HCT116 (cell line): ENCODE data around the gene ZNF804A. TPM values are rescaled to one million over a fixed set of nuclear protein-coding genes. Genes with fewer than 3 reads are reported as not detected.

Experiments
- ATAC-seq: fragments of 200-7000 bp; cut with Tn5 transposase; 2 replicates; pipeline ENCODE4 v1.9.1; 2020; ENCODE audit warnings: mild to moderate bottlenecking, moderate library complexity
- BruUV-seq: library from RNA; stranded (reverse); fragments of 400-500 nt; replicated peaks from 2 replicates; lab custom pipeline; 2021; lab: Mats Ljungman, UMichigan
- CTCF ChIA-PET: fragments of 300-600 bp; sonication (Branson Sonifier 250); formaldehyde crosslinking; loops from one replicate; lab custom pipeline; 2021; ENCODE audit warnings: antibody characterized with exemption; lab: Charles Lee
- POLR2A ChIA-PET: fragments of 300-600, 350-600 bp; sonication (Branson Sonifier 250); formaldehyde crosslinking; loops from one replicate; lab custom pipeline; 2021; ENCODE audit warnings: antibody characterized with exemption; lab: Charles Lee
- RAD21 ChIA-PET, 2 experiments: fragments of 300-600 bp; sonication (Branson Sonifier 250); formaldehyde crosslinking; loops; one replicate each; lab custom pipeline; 2023; ENCODE audit warnings: low total read pairs in 2 of 2; ENCODE audit not compliant: uncharacterized antibody in 2 of 2, unreplicated experiment in 2 of 2, low non-redundant PET in 1 of 2; lab: Charles Lee
- DNase-seq: peaks from one replicate; pipeline ENCODE4 v3.0.0-alpha.2; 2010; ENCODE audit warnings: low read depth, low spot score
- H2AFZ ChIP-seq: fragments of 200-600 bp; shearing (Covaris generic), sonication (generic); 2 replicates; pipeline ENCODE4 v1.6.1; 2017; ENCODE audit warnings: low read depth, mixed run types, mixed read lengths, antibody characterized with exemption, low read length; ENCODE audit not compliant: poor library complexity, severe bottlenecking
- H3K27ac ChIP-seq: 2 replicates; pipeline ENCODE4 v1.5.1; 2012; ENCODE audit warnings: low read depth, low read length
- H3K27me3 ChIP-seq: fragments of 200-600 bp; sonication (generic); 2 replicates; pipeline ENCODE4 v1.6.1; 2016; ENCODE audit warnings: mixed run types, low read length, mixed read lengths; ENCODE audit not compliant: insufficient read depth
- H3K36me3 ChIP-seq, 2 experiments: fragments of 200-500 bp in 1 of 2; fragments of 200-600 bp in 1 of 2; sonication (Bioruptor generic) in 1 of 2; sonication (generic) in 1 of 2; 2 replicates each; pipeline versions ENCODE4 v1.5.1 to v1.6.1; 2014 to 2016; ENCODE audit warnings: low read length in 2 of 2, inconsistent platforms in 1 of 2, mixed read lengths in 1 of 2, mixed run types in 1 of 2; ENCODE audit not compliant: insufficient read depth in 2 of 2, control insufficient read depth in 1 of 2
- H3K4me1 ChIP-seq, 2 experiments: fragments of 200-600 bp in 1 of 2; sonication (generic) in 1 of 2; 2 replicates each; pipeline versions ENCODE4 v1.5.1 to v1.6.1; 2012 to 2017; ENCODE audit warnings: low read length in 2 of 2, inconsistent platforms in 1 of 2, mild to moderate bottlenecking in 1 of 2, mixed read lengths in 1 of 2, mixed run types in 1 of 2, moderate library complexity in 1 of 2; ENCODE audit not compliant: insufficient read depth in 2 of 2, control insufficient read depth in 1 of 2
- H3K4me2 ChIP-seq: fragments of 200-600 bp; sonication (generic); 2 replicates; pipeline ENCODE4 v1.6.1; 2017; ENCODE audit warnings: mixed run types, low read length, mixed read lengths
- H3K4me3 ChIP-seq, 2 experiments: fragments of 200-600 bp in 1 of 2; sonication (generic) in 1 of 2; replicated peaks in 1 of 2; 2 replicates each; pipeline ENCODE4 v1.5.1; 2011 to 2016; ENCODE audit warnings: low read length in 2 of 2, control low read depth in 1 of 2, low read depth in 1 of 2, mild to moderate bottlenecking in 1 of 2, mixed read lengths in 1 of 2, mixed run types in 1 of 2
- H3K79me2 ChIP-seq: fragments of 200-600 bp; sonication (generic); 2 replicates; pipeline ENCODE4 v1.6.1; 2017; ENCODE audit warnings: mild to moderate bottlenecking, mixed run types, low read length, moderate library complexity, mixed read lengths; ENCODE audit not compliant: insufficient read depth
- H3K9ac ChIP-seq: fragments of 200-600 bp; sonication (generic); 2 replicates; pipeline ENCODE4 v1.6.1; 2016; ENCODE audit warnings: low read length, mixed read lengths
- H3K9me2 ChIP-seq: fragments of 200-600 bp; sonication (generic), shearing (Covaris generic); 2 replicates; pipeline ENCODE4 v1.6.1; 2017; ENCODE audit warnings: mixed run types, mild to moderate bottlenecking, moderate library complexity; ENCODE audit not compliant: insufficient read depth
- H3K9me3 ChIP-seq, 2 experiments: fragments of 200-500 bp in 1 of 2; fragments of 200-600 bp in 1 of 2; sonication (Bioruptor generic) in 1 of 2; sonication (generic) in 1 of 2; 2 replicates each; pipeline ENCODE4 v1.6.1; 2014 to 2017; ENCODE audit warnings: low read length in 2 of 2, mixed read lengths in 2 of 2, inconsistent platforms in 1 of 2, low read depth in 1 of 2, mild to moderate bottlenecking in 1 of 2, mixed run types in 1 of 2, moderate library complexity in 1 of 2; ENCODE audit not compliant: control insufficient read depth in 1 of 2, insufficient read depth in 1 of 2
- H4K20me1 ChIP-seq: fragments of 200-600 bp; sonication (generic), shearing (Covaris generic); 2 replicates; pipeline ENCODE4 v1.6.1; 2017; ENCODE audit warnings: mixed run types, mild to moderate bottlenecking, moderate library complexity; ENCODE audit not compliant: insufficient read depth
- CBX3 ChIP-seq: IDR thresholded peaks from 2 replicates; pipeline ENCODE4 v1.6.1; 2012; ENCODE audit warnings: low read depth
- CEBPB ChIP-seq: IDR thresholded peaks from 2 replicates; pipeline ENCODE4 v1.6.1; 2012; ENCODE audit warnings: low read depth
- EGR1 ChIP-seq: IDR thresholded peaks from 2 replicates; pipeline ENCODE4 v1.6.1; 2012; ENCODE audit warnings: low read depth
- ELF1 ChIP-seq: IDR thresholded peaks from 2 replicates; pipeline ENCODE4 v1.6.1; 2012; ENCODE audit warnings: low read depth, borderline replicate concordance
- EZH2 ChIP-seq: fragments of 200-600 bp; sonication (generic); IDR thresholded peaks from 2 replicates; pipeline ENCODE4 v1.6.1; 2017; ENCODE audit warnings: antibody characterized with exemption, mixed run types
- EZH2phosphoT487 ChIP-seq: fragments of 200-600 bp; IDR thresholded peaks from 2 replicates; pipeline ENCODE4 v1.6.1; 2018; ENCODE audit warnings: antibody characterized with exemption, borderline replicate concordance
- FOSL1 ChIP-seq: IDR thresholded peaks from 2 replicates; pipeline ENCODE4 v1.6.1; 2012; ENCODE audit warnings: low read depth
- POLR2A ChIP-seq: IDR thresholded peaks from 2 replicates; pipeline ENCODE4 v1.7.0; 2011; ENCODE audit warnings: borderline replicate concordance; ENCODE audit not compliant: insufficient read depth, insufficient read length; ENCODE audit errors: extremely low read depth
- POLR2AphosphoS5 ChIP-seq: IDR thresholded peaks from 2 replicates; pipeline ENCODE4 v1.6.1; 2011; ENCODE audit warnings: mild to moderate bottlenecking, low read depth, low read length, moderate library complexity
- RAD21 ChIP-seq: IDR thresholded peaks from 2 replicates; pipeline ENCODE4 v1.6.1; 2012; ENCODE audit warnings: low read depth, mild to moderate bottlenecking
- SP1 ChIP-seq: IDR thresholded peaks from 2 replicates; pipeline ENCODE4 v1.6.1; 2012; ENCODE audit warnings: low read depth
- SRF ChIP-seq: IDR thresholded peaks from 2 replicates; pipeline ENCODE4 v1.6.1; 2012; ENCODE audit warnings: low read depth
- TCF7L2 ChIP-seq: IDR thresholded peaks from 2 replicates; pipeline ENCODE4 v1.7.0; 2011; ENCODE audit warnings: borderline replicate concordance, inconsistent platforms; ENCODE audit not compliant: insufficient read depth, insufficient read length; ENCODE audit errors: extremely low read depth
- ZFX ChIP-seq: fragments of 450-650 bp; IDR thresholded peaks from 2 replicates; pipeline ENCODE4 v1.6.1; 2017
- ZNF274 ChIP-seq: fragments of 200-500 bp; sonication (Bioruptor generic); IDR thresholded peaks from 2 replicates; pipeline ENCODE4 v1.6.1; 2014; ENCODE audit warnings: mild to moderate bottlenecking, low read depth, low read length, inconsistent platforms
- intact Hi-C: fragments of 100-400 bp; cut with micrococcal nuclease; formaldehyde crosslinking; loops from 2 replicates; pipeline ENCODE4 v1.10.0; 2022
- total RNA-seq: library from RNA; stranded (reverse); gene quantifications from one replicate; pipeline ENCODE4 v1.2.1, GENCODE V29; 2021; ENCODE audit not compliant: unreplicated experiment
- TF ChIP-seq, protein P1 (sequence below): IDR thresholded peaks from 2 replicates; pipeline ENCODE4 v1.6.1; 2012
- TF ChIP-seq, protein P2 (sequence below), 3 experiments: fragments of 200-600 bp in 1 of 3; sonication (generic) in 1 of 3; IDR thresholded peaks in 2 of 3; conservative IDR thresholded peaks in 1 of 3; 2 replicates each; pipeline ENCODE4 v1.5.1; 2012 to 2017; ENCODE audit warnings: low read depth in 2 of 3, low read length in 2 of 3, antibody characterized with exemption in 1 of 3, borderline replicate concordance in 1 of 3, control low read depth in 1 of 3, mild to moderate bottlenecking in 1 of 3, mixed read lengths in 1 of 3, mixed run types in 1 of 3, moderate library complexity in 1 of 3; ENCODE audit not compliant: insufficient read depth in 1 of 3
- TF ChIP-seq, protein P3 (sequence below): IDR thresholded peaks from 2 replicates; pipeline ENCODE4 v1.6.1; 2011; ENCODE audit warnings: mild to moderate bottlenecking, low read length, moderate library complexity; ENCODE audit not compliant: insufficient replicate concordance; ENCODE audit errors: extremely low read depth
- TF ChIP-seq, protein P4 (sequence below): IDR thresholded peaks from 2 replicates; pipeline ENCODE4 v1.6.1; 2012

Gene ZNF804A
- total RNA-seq, 1 experiment from 2014 or later, result 0.61 TPM

DNA sequence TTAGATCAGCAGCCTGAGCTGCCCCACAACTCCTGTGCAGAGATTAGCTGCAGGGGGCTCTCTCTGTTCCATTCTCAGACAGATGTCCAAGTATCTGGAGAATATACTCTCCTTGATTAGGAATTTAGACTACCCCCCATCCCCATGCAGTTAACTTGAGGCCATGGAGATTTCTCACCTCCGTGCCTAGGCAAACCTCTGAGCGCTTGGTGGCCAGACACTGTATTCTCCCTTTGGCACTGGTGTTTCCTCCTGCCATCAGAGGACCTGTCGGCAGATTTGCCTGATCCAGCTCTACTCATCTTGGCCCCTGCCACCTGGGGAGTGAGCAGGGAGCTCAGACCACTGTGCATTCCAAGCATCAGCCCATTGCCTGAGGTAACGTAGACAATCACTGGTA lies 48.3 kb downstream of the ZNF804A start:
- H3K4me2 ChIP-seq, result no peak overlapping the region
- no peaks in the 10 kb centered on the region for H3K36me3 ChIP-seq
- intact Hi-C loops, result loop anchor here (10.0 kb wide), 1 partner anchor 638 kb away; no protein-coding TSS in a partner anchor

More for the DNA sequence above, 48.3 kb downstream of the ZNF804A start:
- Histone ChIP-seq H3K4me3 (no peak overlapping the region), H4K20me1 (no peaks in the 10 kb centered on the region), H2AFZ (no peak overlapping the region)
- no TSS peak for BruUV-seq
- RAD21 ChIA-PET, result no interaction called here
- TF ChIP-seq EZH2 (no peak), SP1 (no peak), ZFX (no peak), EGR1 (no peak), TCF7L2 (no peak), CBX3 (no peak), ELF1 (no peak), ZNF274 (no peak), RAD21 (no peak), POLR2AphosphoS5 (no peak), SRF (no peak), POLR2A (no peak), FOSL1 (no peak), CEBPB (no peak), EZH2phosphoT487 (no peak)
- TF ChIP-seq, protein P1, sequence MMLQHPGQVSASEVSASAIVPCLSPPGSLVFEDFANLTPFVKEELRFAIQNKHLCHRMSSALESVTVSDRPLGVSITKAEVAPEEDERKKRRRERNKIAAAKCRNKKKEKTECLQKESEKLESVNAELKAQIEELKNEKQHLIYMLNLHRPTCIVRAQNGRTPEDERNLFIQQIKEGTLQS, result no peak
- TF ChIP-seq, protein P2, sequence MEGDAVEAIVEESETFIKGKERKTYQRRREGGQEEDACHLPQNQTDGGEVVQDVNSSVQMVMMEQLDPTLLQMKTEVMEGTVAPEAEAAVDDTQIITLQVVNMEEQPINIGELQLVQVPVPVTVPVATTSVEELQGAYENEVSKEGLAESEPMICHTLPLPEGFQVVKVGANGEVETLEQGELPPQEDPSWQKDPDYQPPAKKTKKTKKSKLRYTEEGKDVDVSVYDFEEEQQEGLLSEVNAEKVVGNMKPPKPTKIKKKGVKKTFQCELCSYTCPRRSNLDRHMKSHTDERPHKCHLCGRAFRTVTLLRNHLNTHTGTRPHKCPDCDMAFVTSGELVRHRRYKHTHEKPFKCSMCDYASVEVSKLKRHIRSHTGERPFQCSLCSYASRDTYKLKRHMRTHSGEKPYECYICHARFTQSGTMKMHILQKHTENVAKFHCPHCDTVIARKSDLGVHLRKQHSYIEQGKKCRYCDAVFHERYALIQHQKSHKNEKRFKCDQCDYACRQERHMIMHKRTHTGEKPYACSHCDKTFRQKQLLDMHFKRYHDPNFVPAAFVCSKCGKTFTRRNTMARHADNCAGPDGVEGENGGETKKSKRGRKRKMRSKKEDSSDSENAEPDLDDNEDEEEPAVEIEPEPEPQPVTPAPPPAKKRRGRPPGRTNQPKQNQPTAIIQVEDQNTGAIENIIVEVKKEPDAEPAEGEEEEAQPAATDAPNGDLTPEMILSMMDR (IDR thresholded peaks at IDR 0.05 in 2 of 3, conservative IDR thresholded peaks at IDR 0.05 in 1 of 3; ENCODE audit: borderline replicate concordance in 1 of 3, insufficient read depth in 1 of 3, low read depth in 2 of 3, low read length in 2 of 3), result no peak
- TF ChIP-seq, protein P3, sequence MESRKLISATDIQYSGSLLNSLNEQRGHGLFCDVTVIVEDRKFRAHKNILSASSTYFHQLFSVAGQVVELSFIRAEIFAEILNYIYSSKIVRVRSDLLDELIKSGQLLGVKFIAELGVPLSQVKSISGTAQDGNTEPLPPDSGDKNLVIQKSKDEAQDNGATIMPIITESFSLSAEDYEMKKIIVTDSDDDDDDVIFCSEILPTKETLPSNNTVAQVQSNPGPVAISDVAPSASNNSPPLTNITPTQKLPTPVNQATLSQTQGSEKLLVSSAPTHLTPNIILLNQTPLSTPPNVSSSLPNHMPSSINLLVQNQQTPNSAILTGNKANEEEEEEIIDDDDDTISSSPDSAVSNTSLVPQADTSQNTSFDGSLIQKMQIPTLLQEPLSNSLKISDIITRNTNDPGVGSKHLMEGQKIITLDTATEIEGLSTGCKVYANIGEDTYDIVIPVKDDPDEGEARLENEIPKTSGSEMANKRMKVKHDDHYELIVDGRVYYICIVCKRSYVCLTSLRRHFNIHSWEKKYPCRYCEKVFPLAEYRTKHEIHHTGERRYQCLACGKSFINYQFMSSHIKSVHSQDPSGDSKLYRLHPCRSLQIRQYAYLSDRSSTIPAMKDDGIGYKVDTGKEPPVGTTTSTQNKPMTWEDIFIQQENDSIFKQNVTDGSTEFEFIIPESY, result no peak
- TF ChIP-seq, protein P4, sequence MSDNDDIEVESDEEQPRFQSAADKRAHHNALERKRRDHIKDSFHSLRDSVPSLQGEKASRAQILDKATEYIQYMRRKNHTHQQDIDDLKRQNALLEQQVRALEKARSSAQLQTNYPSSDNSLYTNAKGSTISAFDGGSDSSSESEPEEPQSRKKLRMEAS, result no peak
- TF ChIP-seq, all 23 proteins: peak for 0
- H3K27ac ChIP-seq, result no peak overlapping the region
- H3K9me3 ChIP-seq, result no peaks in the 10 kb centered on the region
- H3K4me1 ChIP-seq, result no peaks in the 10 kb centered on the region; a peak in 1 of 4 replicates
- no peaks in the 10 kb centered on the region for H3K9me2 ChIP-seq
- CTCF ChIA-PET, result no interaction called here
- H3K27me3 ChIP-seq, result no peaks in the 10 kb centered on the region
- no peaks in the 10 kb centered on the region for H3K79me2 ChIP-seq
- H3K9ac ChIP-seq, result no peak overlapping the region
- DNase-seq, result no peak
- POLR2A ChIA-PET, result no interaction called here
- ATAC-seq, result no peak
